HAP-1 (cell line): ENCODE results near the gene TAOK1.

Experiments used
- DNase-seq, 2 experiments: peaks; one replicate each; pipeline ENCODE4 v3.0.0-alpha.2; 2016 to 2020; ENCODE audit warnings: low spot score in 2 of 2
- H3K27me3 ChIP-seq: fragments of 250-450 bp; sonication (Bioruptor Pico); 2 replicates; pipeline ENCODE4 v1.5.1; 2020; ENCODE audit warnings: low read depth, mild to moderate bottlenecking, moderate library complexity
- H3K36me3 ChIP-seq: fragments of 250-450 bp; sonication (Bioruptor Pico); replicated peaks from 2 replicates; pipeline ENCODE4 v1.5.1; 2020; ENCODE audit warnings: mild to moderate bottlenecking
- H3K4me1 ChIP-seq: fragments of 250-450 bp; sonication (Bioruptor Pico); 2 replicates; pipeline ENCODE4 v1.5.1; 2020; ENCODE audit warnings: mild to moderate bottlenecking
- H3K4me3 ChIP-seq: fragments of 250-450 bp; sonication (Bioruptor Pico); 2 replicates; pipeline ENCODE4 v1.5.1; 2020; ENCODE audit warnings: mild to moderate bottlenecking, moderate library complexity
- H3K9me3 ChIP-seq: fragments of 250-450 bp; sonication (Bioruptor Pico); 2 replicates; pipeline ENCODE4 v1.5.1; 2020; ENCODE audit warnings: mild to moderate bottlenecking, moderate library complexity
- in situ Hi-C: fragments of 300-500 bp; cut with MboI; formaldehyde crosslinking; loops from 3 replicates; pipeline ENCODE4 v1.14.3; 2020; ENCODE audit warnings: low sequenced_read_pairs, inconsistent platforms, mixed read lengths

TAOK1 gene

DNA sequence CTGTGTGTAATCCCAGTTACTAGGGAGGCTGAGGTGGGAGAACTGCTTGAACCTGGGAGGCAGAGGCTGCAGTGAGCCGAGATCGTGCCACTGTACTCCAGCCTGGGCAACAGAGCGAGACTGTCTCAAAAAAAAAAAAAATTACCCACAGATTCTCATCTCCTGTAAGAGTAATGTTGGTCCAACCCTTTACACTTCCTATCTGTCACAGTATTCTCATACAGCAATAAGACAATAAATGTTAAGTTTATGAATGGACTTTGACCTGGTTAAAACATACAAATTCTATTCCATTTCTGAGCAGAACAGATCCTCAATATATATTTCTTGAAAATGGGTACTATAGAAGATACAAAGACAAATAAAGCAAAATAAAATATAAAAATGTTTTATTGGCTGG lies 30.4 kb upstream of the TAOK1 start:
- Histone ChIP-seq H3K4me1 (peaks cover 18% of the 10 kb centered on the region), H3K27me3 (no peaks in the 10 kb centered on the region), H3K4me3 (no peak overlapping the region), H3K9me3 (no peaks in the 10 kb centered on the region), H3K36me3 (no peaks in the 10 kb centered on the region)
- in situ Hi-C loops, result no loop called here
- no peak for DNase-seq

DNA sequence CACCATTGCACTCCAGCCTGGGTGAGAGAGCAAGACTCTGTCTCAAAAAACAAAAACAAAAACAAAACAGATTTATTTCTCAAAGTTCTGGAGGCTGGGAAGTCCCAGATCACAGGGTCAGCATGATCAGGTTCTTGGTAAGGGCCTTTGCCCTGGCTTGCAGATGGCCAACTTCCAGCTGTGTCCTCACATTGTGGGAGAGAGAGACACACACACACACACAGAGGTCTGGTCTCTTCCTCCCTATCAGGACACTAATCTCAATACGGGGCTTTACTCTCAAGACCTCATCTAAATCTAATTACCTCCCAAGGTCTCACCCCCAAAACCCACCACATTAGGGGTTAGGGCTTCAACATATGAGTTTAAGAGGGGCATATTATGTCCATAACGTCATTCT lies 26.4 kb upstream of the TAOK1 start:
- in situ Hi-C loops, result no loop called here
- no peak for DNase-seq
- Histone ChIP-seq H3K27me3 (no peaks in the 10 kb centered on the region), H3K9me3 (no peaks in the 10 kb centered on the region), H3K4me1 (peaks cover 12% of the 10 kb centered on the region), H3K36me3 (no peaks in the 10 kb centered on the region), H3K4me3 (no peak overlapping the region)

DNA sequence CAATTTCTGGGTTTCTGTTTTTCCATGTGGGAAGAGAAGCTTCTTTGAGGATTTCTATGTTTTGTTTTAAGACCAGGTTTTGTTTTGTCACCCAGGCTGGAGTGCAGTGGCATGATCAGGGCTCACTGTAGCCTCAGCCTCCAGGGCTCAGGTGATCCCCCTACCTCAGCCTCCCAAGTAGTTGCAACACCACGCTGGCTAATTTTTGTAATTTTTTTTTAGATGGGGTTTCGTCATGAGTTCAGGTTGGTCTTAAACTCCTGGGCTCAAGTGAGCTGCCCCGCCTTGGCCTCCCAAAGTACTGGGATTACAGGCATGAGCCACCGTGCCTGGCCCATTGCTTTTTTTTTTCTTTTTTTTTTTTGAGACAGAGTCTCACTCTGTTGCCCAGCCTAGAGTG lies 25.5 kb upstream of the TAOK1 start:
- in situ Hi-C loops, result no loop called here
- Histone ChIP-seq H3K9me3 (no peaks in the 10 kb centered on the region), H3K4me3 (no peak overlapping the region)

DNA sequence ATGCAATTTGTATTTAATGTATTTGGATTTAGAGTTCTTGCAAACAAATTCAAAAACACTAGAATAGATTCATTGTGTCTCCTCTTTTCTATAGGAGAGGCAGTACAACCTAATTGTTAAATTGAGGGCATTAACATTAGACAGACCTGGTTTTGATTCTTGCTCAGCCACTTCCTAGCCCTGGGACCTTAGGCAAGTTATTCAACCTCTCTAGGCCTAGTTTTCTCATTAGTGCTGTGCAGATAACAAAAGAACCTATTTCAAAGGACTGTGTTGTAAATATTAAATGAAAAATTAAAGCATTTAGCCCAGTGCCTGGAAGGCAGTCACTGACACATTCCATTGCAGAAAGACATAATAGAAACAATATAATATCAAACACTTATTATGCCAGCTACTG lies 22.0 kb upstream of the TAOK1 start:
- peak; percentile 51 to 77 for DNase-seq
- Histone ChIP-seq H3K4me3 (no peak overlapping the region), H3K27me3 (no peaks in the 10 kb centered on the region), H3K4me1 (peaks cover 25% of the 10 kb centered on the region), H3K36me3 (no peaks in the 10 kb centered on the region), H3K9me3 (no peaks in the 10 kb centered on the region)
- in situ Hi-C loops, result no loop called here

More for the DNA sequence above, 25.5 kb upstream of the TAOK1 start:
- no peaks in the 10 kb centered on the region for H3K27me3 ChIP-seq
- H3K36me3 ChIP-seq, result no peaks in the 10 kb centered on the region
- peaks cover 22% of the 10 kb centered on the region for H3K4me1 ChIP-seq
- DNase-seq, result no peak

DNA sequence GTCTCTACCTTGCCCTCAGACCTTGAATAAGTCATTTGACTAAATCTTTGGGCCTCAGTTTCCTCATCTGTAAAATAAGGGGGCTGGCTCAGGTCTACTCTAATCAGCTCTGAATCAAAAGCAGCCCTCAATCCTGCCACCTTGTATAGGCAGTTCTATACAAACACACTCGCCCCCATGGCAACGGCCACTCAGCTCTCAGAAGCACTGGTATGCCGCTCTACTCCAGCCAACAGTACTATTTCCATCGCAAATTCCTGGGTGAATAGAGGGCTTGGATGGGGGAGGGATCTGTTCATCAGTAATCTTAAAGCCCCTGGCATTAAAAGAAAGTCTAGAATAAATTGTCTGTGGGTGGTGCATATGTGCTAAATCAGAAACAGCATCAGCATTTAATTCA lies 21.2 kb upstream of the TAOK1 start:
- in situ Hi-C loops, result no loop called here
- Histone ChIP-seq H3K36me3 (no peaks in the 10 kb centered on the region), H3K9me3 (no peaks in the 10 kb centered on the region), H3K27me3 (no peaks in the 10 kb centered on the region), H3K4me1 (peaks cover 25% of the 10 kb centered on the region), H3K4me3 (no peak overlapping the region)
- DNase-seq, result peak; percentile 76 to 81

DNA sequence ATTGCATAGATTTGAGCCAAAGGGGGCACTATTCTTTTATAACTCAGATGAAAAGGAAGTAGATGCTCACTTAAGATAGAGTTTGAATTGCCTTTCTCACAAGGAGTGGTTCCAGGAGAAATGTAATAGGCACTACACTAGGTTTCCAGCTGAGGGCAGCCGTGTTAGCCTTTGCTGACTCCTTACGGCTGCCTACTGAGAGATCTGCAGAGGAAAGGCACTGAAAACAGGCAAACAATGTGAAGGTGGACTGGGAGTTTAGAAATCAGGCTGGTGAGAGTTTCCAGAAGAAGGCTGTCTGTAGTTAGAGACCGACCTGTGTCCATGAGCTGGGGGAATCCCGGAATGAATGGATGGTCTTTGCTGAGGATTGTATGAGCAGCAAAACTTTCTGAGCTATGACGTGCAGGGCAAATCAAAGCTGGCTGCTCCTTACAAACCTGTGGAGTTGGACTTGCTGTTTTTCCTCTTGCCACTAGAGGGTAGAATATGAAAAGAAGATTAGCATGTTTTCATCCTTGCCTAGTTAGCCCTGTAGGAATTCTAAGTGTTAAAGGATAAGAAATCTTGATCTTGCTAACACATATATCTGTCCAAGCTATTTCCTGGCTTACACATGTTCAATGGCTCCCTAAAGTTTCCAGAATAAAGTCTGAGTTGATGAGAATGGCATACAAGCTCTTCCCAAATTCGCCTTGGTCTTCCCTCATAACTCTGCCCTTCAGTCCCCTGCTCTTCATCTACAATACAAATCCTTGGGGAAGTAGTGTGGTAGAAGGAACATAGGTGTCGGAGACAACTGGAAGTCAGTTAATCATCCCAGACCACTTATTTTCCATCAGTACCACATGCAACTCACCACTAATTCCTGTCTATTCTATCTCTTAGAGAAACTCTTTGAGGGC lies 20.1 kb upstream of the TAOK1 start:
- in situ Hi-C loops, result loop anchor here (10.0 kb wide), 1 partner anchor 165 kb away; no protein-coding TSS in a partner anchor
- Histone ChIP-seq H3K4me1 (peaks cover 32% of the 10 kb centered on the region), H3K4me3 (no peak overlapping the region), H3K36me3 (no peaks in the 10 kb centered on the region), H3K9me3 (no peaks in the 10 kb centered on the region), H3K27me3 (no peaks in the 10 kb centered on the region)
- DNase-seq, result peak; percentile 73 to 84

DNA sequence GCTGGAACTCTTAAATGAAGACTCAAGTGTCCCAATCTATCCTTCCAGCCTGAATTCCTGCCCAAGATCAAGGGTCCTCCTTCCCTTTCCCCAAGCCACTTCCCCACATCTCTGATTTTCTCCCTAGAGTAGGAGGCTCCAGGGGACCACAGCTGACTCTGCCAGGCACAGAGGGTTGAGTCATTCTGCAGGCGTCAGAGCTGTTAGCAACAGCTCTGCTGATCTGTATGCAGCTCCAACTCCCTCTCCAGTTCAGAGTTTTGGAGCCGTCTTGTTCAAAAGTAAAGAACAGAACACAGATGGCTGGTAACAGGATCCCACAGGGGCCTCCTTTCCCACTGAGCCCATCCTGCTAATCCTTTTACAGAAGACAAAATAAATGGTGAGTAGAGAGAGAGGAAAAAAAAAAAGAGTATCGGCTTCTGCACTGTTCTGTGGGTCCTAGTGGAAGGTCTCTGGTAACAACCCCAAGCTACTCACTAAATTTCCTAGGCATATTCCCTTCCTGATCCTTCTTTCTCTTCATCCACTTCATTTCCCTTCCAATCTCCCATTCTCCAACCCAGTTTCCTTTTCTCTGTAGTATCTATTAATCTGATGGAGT lies 13.4 kb upstream of the TAOK1 start:
- peaks cover 7% of the 10 kb centered on the region for H3K4me1 ChIP-seq
- H3K4me3 ChIP-seq, result no peak overlapping the region
- in situ Hi-C loops, result loop anchor here (10.0 kb wide), 1 partner anchor 158 kb away; no protein-coding TSS in a partner anchor
- H3K27me3 ChIP-seq, result no peaks in the 10 kb centered on the region
- H3K9me3 ChIP-seq, result no peaks in the 10 kb centered on the region
- H3K36me3 ChIP-seq, result no peaks in the 10 kb centered on the region
- DNase-seq, result no peak

DNA sequence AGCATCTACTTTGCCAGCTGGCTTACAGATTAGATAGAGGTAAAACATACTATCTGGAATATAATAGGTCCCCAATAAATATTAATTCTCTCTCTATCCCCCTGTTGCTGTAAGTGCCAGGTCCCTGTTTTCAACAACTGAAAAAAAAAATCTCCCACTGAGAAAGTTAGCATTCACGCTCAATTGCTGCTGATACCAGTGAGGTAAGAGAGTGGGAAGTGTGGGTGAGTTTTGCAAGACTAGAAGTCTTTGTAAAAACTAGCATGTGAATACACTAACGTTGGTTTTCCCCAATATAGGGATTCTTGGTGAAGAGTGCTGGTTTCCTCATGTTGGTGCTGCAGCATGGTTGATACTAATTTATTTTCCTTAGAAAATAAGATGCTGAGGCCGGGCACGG lies 11.7 kb upstream of the TAOK1 start:
- Histone ChIP-seq H3K27me3 (no peaks in the 10 kb centered on the region), H3K4me1 (peaks cover 7% of the 10 kb centered on the region), H3K4me3 (no peak overlapping the region), H3K36me3 (no peaks in the 10 kb centered on the region), H3K9me3 (no peaks in the 10 kb centered on the region)
- in situ Hi-C loops, result loop anchor here (10.0 kb wide), 1 partner anchor 156 kb away; no protein-coding TSS in a partner anchor
- no peak for DNase-seq

DNA sequence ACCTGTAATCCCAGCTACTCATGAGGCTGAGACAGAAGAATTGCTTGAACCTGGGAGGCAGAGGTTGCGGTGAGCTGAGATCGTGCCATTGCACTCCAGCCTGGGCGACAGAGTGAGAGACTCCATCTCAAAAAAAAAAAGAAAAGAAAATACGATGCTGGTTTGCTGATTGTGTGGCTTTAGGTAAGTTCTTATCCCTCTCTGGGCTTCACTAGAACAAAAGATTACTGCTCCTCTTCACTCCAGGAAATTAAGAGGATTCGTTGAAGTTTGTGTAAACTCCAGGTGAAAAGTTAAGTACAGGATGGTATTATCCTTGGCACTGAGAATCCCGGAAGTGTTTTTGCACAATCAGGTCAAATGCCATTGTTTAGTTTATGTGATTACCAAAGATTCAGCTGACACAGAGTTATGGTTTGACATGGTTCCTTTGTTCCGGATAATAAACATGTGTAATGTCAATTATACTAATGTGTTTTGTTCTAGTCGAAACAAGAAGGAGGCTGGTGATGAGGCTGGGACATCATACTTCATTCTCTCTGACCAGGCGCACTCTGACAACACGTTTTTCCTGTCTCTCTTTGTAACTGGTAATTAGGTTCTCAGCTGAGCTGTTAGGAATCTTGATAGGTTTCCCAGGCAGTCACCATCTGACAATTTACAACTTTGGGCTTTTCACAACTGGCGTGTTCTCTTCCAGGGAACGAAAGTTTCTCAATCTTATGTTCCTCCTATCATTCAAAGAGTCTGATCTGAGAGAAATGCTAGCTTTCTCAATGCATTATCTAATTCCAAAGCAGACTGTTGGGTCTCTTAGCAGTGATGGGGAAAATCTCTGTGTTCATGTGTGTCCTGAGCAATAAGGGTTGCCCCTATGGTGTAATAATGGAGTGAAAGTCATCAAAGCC lies 10.8 kb upstream of the TAOK1 start:
- Histone ChIP-seq H3K4me1 (peaks cover 7% of the 10 kb centered on the region), H3K27me3 (no peaks in the 10 kb centered on the region), H3K36me3 (no peaks in the 10 kb centered on the region), H3K4me3 (no peak overlapping the region), H3K9me3 (no peaks in the 10 kb centered on the region)
- in situ Hi-C loops, result loop anchor here (10.0 kb wide), 1 partner anchor 155 kb away; no protein-coding TSS in a partner anchor
- no peak for DNase-seq

DNA sequence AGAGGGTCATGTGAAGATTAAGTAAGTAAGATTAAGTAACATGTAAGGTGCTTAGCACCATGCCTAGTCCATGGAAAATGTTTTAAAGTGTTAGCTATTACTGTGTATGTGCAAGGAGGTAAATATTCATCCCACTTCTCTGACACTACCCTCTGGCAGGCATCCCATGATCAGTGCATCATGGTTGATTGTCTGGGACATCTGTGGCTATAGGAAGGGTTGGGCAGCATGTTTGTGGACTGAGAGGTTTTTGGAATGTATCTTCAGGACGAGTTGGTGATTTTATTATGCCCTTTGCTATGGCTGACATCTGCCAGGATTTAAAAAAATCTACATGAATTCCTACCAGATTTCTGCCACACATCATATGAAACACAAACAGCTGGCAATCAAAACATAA lies 6.5 kb upstream of the TAOK1 start:
- no peaks in the 10 kb centered on the region for H3K9me3 ChIP-seq
- DNase-seq, result no peak
- H3K4me3 ChIP-seq, result no peak overlapping the region
- H3K27me3 ChIP-seq, result no peaks in the 10 kb centered on the region
- H3K36me3 ChIP-seq, result no peaks in the 10 kb centered on the region
- no peaks in the 10 kb centered on the region for H3K4me1 ChIP-seq
- in situ Hi-C loops, result no loop called here

DNA sequence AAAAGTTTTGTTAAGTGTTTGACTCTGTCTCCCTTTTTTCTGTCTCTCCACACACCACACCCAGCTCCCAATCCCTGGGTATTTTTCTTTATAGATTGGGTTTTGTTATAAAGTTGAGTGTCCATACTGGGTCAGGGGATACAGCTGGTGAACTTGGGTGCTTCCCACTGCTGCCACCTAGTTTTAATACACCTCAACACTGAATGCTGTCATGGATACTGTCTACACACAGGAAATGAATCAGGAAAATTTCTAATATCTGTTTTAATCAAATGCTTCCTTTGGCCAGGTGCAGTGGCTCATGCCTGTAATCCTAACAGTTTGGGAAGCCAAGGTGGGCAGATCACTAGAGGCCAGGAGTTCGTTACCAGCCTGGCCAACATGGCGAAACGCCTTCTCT lies 5.3 kb upstream of the TAOK1 start:
- H3K9me3 ChIP-seq, result no peaks in the 10 kb centered on the region
- no peaks in the 10 kb centered on the region for H3K36me3 ChIP-seq
- in situ Hi-C loops, result no loop called here
- H3K4me1 ChIP-seq, result no peaks in the 10 kb centered on the region
- no peak for DNase-seq
- H3K27me3 ChIP-seq, result no peaks in the 10 kb centered on the region
- no peak overlapping the region for H3K4me3 ChIP-seq

DNA sequence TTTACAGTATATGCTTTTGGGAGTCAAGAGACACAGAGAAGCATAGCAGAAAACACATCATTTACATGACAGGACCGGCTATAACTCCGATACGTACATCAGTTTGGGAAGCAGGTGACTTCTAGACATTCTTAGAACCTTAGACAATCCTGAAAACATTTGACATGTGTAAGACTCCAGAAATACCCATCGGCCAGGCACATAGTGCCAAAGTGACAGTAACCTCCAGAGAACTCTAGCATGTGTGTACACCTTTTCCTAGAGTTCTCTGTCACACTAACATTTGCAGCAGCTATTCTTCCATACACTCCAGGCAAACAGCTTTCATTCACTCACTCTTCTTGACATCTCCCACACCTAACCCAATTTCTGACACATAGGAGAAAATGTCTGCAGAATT lies 3.4 kb upstream of the TAOK1 start:
- Histone ChIP-seq H3K4me1 (peaks cover 2% of the 10 kb centered on the region; the same call in 1 of the 2 replicates), H3K27me3 (no peaks in the 10 kb centered on the region), H3K9me3 (no peaks in the 10 kb centered on the region), H3K36me3 (no peaks in the 10 kb centered on the region), H3K4me3 (no peak overlapping the region)
- DNase-seq, result no peak
- in situ Hi-C loops, result no loop called here

DNA sequence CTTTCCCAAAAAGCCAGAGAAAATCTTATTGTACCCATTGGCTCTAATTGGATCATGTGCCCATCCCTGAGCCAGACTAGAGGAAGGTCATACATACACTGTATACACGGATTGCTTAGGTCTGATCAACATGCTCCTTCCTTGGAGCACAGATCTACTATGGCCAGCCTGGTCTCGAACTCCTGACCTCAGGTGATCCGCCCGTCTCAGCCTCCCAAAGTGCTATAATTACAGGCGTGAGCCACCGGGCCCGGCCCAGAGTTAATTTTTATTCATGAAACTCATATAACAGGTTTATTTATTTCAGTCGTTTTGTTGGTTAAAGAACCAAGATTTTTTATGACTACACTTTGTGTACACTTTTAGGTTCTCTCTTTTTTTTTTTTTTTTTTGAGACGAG lies 1.2 kb upstream of the TAOK1 start:
- H3K36me3 ChIP-seq, result 0 out of 2 replicates have a peak, but pooled peaks cover 2% of the 10 kb centered on the region
- in situ Hi-C loops, result no loop called here
- DNase-seq, result no peak
- H3K4me3 ChIP-seq, result no peak overlapping the region
- peaks cover 18% of the 10 kb centered on the region for H3K4me1 ChIP-seq
- H3K27me3 ChIP-seq, result no peaks in the 10 kb centered on the region
- H3K9me3 ChIP-seq, result no peaks in the 10 kb centered on the region
